Prostate gland (tissue), 2 donors: ENCODE data around the gene RAD51B. TPM values are rescaled to one million over a fixed set of nuclear protein-coding genes. Genes with fewer than 3 reads are reported as not detected.
A peak's percentile ranks its signal among the peaks of the same experiment; 100 is the strongest.

Experiments
- DNase-seq: peaks from one replicate; pipeline ENCODE4 v3.0.0-alpha.2; 2019; ENCODE audit warnings: low spot score
- H3K27ac ChIP-seq, 2 donors: fragments of 200-600 bp; sonication (generic); 2 replicates each; pipeline ENCODE4 v1.5.1; 2017 to 2019
- H3K27me3 ChIP-seq: fragments of 200-600 bp; sonication (generic); replicated peaks from 2 replicates; pipeline ENCODE4 v1.5.1; 2019; ENCODE audit not compliant: insufficient read depth
- H3K36me3 ChIP-seq, 2 donors: fragments of 200-600 bp; sonication (generic); 1 replicate in 1 of 2; 2 replicates in 1 of 2; pipeline versions ENCODE4 v1.5.1 to v1.8.1; 2017 to 2019
- H3K4me1 ChIP-seq: fragments of 200-600 bp; sonication (generic); replicated peaks from 2 replicates; pipeline ENCODE4 v1.5.1; 2019
- H3K4me3 ChIP-seq, 2 donors: fragments of 200-600 bp; sonication (generic); 2 replicates each; pipeline ENCODE4 v1.5.1; 2017 to 2019
- H3K9me3 ChIP-seq: fragments of 200-600 bp; sonication (generic); 2 replicates; pipeline ENCODE4 v1.5.1; 2017
- POLR2A ChIP-seq: fragments of 450-650 bp; IDR thresholded peaks from one replicate; pipeline ENCODE4 v1.6.1; 2016; ENCODE audit warnings: antibody characterized with exemption, mild to moderate bottlenecking
- POLR2AphosphoS5 ChIP-seq: sonication (generic); formaldehyde crosslinking; IDR thresholded peaks from one replicate; pipeline ENCODE4 v1.6.1; 2017; ENCODE audit warnings: antibody characterized with exemption
- WGBS: methylation state at CpG from one replicate; pipeline ENCODE4 v1.1.5; 2018; 5-methylcytosine and 5-hydroxymethylcytosine counted together
- intact Hi-C: fragments of 100-400 bp; cut with DNase I; formaldehyde crosslinking; loops from one replicate; pipeline ENCODE4 v1.14.2; 2022
- total RNA-seq, 2 donors: library from RNA; depleted of rRNA; stranded (reverse); fragments of >200 nt; gene quantifications; one replicate each; pipeline ENCODE4 v1.1.0, GENCODE V29; 2016
- TF ChIP-seq, protein P1 (sequence below), 4 experiments: fragments of 200-600 bp in 2 of 4; fragments of 450-650 bp in 2 of 4; sonication (generic) in 2 of 4; IDR thresholded peaks; 1 replicate in 3 of 4; 2 replicates in 1 of 4; pipeline ENCODE4 v1.5.1; 2016 to 2019; ENCODE audit warnings: antibody characterized with exemption in 4 of 4, mild to moderate bottlenecking in 2 of 4, moderate library complexity in 2 of 4

The RAD51B gene
- total RNA-seq, 2 donors from 2014 or later, result 14.9 to 35.8 TPM

DNA sequence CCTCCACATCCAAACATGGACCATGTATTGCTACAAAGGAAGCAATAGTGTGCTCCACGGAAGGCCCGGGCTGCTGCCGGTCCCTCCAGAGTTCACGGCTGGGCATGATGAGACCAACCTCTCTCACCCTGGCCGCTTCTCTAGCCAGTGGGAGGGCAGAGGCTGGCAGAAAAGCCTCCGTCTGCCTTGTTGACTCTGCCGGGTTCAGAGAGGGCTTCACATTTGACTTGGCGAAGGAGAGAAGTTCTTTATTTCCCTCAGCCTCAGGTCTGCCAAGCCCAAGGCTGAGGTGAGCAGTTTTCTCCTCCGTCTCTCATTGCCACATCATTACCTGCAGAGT lies 743.3 kb downstream of the RAD51B start:
- peaks cover 45% of the 10 kb centered on the region for H3K4me1 ChIP-seq

DNA sequence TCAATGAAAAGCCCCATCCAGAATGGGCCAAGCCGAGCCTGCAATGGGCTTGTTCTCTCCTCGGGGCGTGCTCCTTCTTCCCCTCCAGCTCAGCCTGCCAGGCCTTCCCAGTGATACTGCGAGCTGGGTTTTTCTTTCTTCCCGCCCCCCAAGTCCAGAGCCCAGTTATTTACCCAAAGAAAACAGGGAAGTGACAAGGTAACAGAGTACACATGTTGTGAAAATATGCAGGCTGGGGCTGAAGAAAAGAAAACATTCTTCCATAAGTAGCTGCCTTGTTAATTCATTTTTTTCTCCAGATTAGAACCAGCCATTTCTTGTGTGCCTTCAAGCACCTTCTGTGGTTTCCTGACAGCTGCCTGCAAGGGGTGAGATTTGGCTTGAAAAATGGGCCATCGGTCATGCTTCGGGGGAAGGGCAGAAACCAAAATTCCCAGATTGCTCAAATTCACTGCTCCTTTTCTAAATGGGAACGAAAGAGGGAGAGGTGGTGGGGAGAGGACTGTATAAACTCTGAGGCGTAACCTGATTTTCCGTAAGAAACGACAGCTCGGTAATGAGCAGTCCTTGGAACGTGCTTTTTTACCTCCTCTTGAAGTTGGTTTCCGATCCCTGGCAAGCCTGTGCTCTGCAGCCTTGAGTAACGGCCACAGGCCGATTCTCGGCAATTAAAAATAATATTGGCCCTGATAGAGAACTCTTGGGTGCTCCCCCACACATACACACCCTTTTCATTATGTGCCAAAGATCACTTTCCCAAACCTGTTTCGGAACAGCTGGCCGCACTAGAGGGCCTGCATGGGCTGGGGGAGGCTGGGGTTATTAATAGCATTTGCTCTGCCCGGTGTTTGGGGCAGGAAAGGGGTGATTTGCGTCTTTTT lies 743.9 kb downstream of the RAD51B start:
- no peaks in the 10 kb centered on the region for H3K36me3 ChIP-seq
- no peak for TF ChIP-seq POLR2A
- TF ChIP-seq, protein P1, sequence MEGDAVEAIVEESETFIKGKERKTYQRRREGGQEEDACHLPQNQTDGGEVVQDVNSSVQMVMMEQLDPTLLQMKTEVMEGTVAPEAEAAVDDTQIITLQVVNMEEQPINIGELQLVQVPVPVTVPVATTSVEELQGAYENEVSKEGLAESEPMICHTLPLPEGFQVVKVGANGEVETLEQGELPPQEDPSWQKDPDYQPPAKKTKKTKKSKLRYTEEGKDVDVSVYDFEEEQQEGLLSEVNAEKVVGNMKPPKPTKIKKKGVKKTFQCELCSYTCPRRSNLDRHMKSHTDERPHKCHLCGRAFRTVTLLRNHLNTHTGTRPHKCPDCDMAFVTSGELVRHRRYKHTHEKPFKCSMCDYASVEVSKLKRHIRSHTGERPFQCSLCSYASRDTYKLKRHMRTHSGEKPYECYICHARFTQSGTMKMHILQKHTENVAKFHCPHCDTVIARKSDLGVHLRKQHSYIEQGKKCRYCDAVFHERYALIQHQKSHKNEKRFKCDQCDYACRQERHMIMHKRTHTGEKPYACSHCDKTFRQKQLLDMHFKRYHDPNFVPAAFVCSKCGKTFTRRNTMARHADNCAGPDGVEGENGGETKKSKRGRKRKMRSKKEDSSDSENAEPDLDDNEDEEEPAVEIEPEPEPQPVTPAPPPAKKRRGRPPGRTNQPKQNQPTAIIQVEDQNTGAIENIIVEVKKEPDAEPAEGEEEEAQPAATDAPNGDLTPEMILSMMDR (IDR thresholded peaks at IDR 0.05), result no peak
- peak; percentile 55 for TF ChIP-seq POLR2AphosphoS5
- H3K27ac ChIP-seq, result peak overlapping the region; percentile 83 to 86
- no peak overlapping the region for H3K4me3 ChIP-seq
- DNase-seq, result peak; percentile 71
- H3K9me3 ChIP-seq, result no peaks in the 10 kb centered on the region
- WGBS, result 23% methylated on average over 21 of the region's 21 CpGs
- peaks cover 45% of the 10 kb centered on the region for H3K4me1 ChIP-seq
- intact Hi-C loops, result no loop called here
- no peaks in the 10 kb centered on the region for H3K27me3 ChIP-seq

More for the DNA sequence above, 743.3 kb downstream of the RAD51B start:
- Histone ChIP-seq H3K27ac (peak overlapping the region; percentile 83 to 86), H3K9me3 (no peaks in the 10 kb centered on the region), H3K4me3 (no peak overlapping the region), H3K36me3 (no peaks in the 10 kb centered on the region), H3K27me3 (no peaks in the 10 kb centered on the region)
- 73% methylated on average over 9 of the region's 9 CpGs for WGBS
- intact Hi-C loops, result no loop called here
- TF ChIP-seq POLR2AphosphoS5, result no peak
- TF ChIP-seq, protein P1 (IDR thresholded peaks at IDR 0.05), result no peak
- TF ChIP-seq POLR2A, result no peak
- no peak for DNase-seq

- H3K9me3 ChIP-seq, result no peaks in the 10 kb centered on the region
- intact Hi-C loops, result no loop called here
- TF ChIP-seq POLR2A (no peak), POLR2AphosphoS5 (no peak)
- TF ChIP-seq, protein P1 (IDR thresholded peaks at IDR 0.05), result no peak
- peak overlapping the region; percentile 83 to 86 for H3K27ac ChIP-seq
- peaks cover 50% of the 10 kb centered on the region for H3K4me1 ChIP-seq
- no peaks in the 10 kb centered on the region for H3K27me3 ChIP-seq
- DNase-seq, result no peak
- H3K4me3 ChIP-seq, result no peak overlapping the region
- no peaks in the 10 kb centered on the region for H3K36me3 ChIP-seq
- WGBS, result 82% methylated on average over 18 of the region's 18 CpGs
Measured at GRCh38 chr14:68564191-68564825, 744.7 kb downstream of the RAD51B start.

- TF ChIP-seq POLR2AphosphoS5 (peak; percentile 4), POLR2A (no peak)
- TF ChIP-seq, protein P1 (IDR thresholded peaks at IDR 0.05), result no peak
- intact Hi-C loops, result no loop called here
Measured at GRCh38 chr14:68564826-68565759, 745.5 kb downstream of the RAD51B start.

More at GRCh38 chr14:68564826-68565759, 745.5 kb downstream of the RAD51B start:
- Histone ChIP-seq H3K4me1 (peaks cover 58% of the 10 kb centered on the region), H3K36me3 (no peaks in the 10 kb centered on the region), H3K27ac (peak overlapping the region; percentile 83 to 86), H3K27me3 (no peaks in the 10 kb centered on the region), H3K9me3 (no peaks in the 10 kb centered on the region), H3K4me3 (no peak overlapping the region)
- 71% methylated on average over 8 of the region's 8 CpGs for WGBS
- DNase-seq, result no peak
